ENCODE data around the gene GPR55.

The GPR55 gene

DNA sequence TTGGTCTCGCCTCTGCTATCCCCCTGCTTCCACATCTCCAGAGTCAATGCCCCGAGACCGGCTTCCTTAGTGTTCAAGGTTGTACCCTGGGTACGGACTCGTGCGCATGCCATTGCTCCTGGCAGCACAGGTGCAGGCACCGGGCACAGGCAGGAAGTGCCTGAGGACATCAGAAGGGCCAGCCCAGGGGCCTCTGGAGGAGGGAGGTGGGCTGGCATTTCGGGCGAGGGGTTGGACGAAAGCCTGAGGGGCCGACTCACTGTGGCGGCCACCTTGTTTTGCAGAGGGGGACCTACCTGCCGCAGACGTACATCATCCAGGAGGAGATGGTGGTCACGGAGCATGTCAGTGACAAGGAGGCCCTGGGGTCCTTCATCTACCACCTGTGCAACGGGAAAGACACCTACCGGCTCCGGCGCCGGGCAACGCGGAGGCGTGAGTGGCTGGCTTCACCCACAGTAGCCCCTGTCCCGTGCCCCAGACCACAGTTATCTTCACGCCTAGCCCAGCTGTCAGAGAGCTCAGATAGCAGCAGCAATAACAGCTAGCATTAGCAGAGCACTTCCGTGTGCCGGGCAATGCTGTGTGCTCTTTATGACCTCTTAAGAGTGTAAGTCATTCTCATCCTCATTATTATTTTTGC is 47.8 kb downstream of the GPR55 start:
- H3K27ac ChIP-seq: no peak overlapping the region
- TF ChIP-seq, protein P1, sequence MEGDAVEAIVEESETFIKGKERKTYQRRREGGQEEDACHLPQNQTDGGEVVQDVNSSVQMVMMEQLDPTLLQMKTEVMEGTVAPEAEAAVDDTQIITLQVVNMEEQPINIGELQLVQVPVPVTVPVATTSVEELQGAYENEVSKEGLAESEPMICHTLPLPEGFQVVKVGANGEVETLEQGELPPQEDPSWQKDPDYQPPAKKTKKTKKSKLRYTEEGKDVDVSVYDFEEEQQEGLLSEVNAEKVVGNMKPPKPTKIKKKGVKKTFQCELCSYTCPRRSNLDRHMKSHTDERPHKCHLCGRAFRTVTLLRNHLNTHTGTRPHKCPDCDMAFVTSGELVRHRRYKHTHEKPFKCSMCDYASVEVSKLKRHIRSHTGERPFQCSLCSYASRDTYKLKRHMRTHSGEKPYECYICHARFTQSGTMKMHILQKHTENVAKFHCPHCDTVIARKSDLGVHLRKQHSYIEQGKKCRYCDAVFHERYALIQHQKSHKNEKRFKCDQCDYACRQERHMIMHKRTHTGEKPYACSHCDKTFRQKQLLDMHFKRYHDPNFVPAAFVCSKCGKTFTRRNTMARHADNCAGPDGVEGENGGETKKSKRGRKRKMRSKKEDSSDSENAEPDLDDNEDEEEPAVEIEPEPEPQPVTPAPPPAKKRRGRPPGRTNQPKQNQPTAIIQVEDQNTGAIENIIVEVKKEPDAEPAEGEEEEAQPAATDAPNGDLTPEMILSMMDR (conservative IDR thresholded peaks at IDR 0.05): no peak

DNA sequence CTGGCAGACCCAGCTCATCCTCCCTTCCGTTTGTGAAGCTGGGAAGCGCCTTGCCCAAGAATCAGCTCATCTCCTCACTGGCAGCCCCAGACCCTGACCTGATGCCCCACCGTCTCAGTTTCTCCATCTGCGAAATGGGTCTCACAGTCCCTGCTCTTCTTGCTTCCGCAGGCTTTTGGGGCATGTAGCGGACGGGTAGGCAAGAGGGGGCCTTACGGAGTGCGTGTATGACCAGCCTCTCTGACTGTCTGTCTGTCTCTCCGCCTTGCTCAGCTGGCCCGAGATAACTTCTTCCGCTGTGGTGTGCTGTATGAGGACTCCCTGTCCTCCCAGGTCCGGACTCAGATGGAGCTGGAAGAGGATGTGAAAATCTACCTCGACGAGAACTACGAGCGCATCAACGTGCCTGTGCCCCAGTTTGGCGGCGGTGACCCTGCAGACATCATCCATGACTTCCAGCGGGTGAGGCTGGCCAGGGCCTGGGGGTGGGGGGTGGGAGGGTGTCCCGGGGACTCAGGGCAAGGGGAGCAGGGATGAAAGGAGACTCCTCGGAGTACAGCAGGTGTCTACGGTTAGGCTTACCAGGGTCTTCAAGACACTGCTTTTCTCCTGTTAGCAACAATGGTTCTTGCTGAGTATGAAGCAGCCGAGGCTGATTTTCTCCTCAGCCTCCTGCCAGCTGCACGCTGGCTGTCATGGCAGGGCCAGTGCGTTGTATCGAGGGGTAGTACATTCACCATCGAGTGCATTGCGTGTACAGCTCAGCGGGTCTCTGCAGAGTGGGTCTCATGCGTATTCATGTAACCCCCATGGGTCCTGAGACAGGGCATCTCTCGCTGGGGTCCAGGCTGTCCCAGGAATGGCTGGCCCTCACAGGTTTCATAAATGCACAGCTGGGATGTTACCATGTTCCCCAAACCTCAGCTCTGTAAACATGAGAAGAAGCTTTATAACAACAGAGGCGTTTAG is 49.4 kb downstream of the GPR55 start:
- H3K27ac ChIP-seq: no peak overlapping the region
- TF ChIP-seq, protein P1 (conservative IDR thresholded peaks at IDR 0.05): no peak

DNA sequence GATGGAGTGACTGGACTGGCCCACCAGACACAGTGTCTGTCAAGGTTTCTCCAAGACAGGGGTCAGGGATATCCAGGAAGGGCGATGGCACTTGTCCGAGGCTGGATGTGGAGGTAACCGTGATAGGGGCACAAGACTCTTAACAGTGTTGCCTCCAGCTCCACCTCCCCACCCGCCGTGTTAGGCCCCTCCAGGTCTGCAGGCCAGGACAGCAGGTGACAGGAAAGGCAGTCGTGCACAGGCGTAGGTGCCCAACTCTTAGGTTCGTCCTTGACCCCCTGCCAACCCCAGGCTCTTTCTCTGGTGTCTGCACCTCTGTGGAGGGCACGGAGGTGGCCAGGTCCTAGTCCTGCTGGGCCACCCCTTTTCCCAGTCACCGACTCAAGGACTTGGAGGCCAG is 50.2 kb downstream of the GPR55 start:
- TF ChIP-seq, protein P1 (conservative IDR thresholded peaks at IDR 0.05): no peak
- no peak overlapping the region for H3K27ac ChIP-seq

DNA sequence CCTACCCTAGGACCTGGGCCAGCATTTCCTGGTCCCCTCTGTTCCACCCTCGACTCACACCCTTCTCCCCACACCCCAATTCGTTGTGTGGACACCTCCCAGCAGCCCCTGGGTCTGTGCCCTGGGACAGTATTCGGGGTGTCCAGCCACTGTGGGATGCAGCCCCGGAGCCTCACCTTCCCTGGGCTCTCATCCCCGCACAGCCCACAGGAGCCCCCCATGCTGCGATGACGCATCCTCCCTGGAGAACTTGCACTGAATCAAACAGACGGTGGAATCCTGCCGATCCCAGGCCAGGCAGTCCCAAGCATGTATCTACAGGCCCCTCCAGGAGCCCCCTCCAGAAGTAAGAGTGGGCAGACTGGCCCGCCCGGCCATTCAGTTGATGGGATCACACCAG is 50.6 kb downstream of the GPR55 start:
- TF ChIP-seq, protein P1 (conservative IDR thresholded peaks at IDR 0.05): no peak

DNA sequence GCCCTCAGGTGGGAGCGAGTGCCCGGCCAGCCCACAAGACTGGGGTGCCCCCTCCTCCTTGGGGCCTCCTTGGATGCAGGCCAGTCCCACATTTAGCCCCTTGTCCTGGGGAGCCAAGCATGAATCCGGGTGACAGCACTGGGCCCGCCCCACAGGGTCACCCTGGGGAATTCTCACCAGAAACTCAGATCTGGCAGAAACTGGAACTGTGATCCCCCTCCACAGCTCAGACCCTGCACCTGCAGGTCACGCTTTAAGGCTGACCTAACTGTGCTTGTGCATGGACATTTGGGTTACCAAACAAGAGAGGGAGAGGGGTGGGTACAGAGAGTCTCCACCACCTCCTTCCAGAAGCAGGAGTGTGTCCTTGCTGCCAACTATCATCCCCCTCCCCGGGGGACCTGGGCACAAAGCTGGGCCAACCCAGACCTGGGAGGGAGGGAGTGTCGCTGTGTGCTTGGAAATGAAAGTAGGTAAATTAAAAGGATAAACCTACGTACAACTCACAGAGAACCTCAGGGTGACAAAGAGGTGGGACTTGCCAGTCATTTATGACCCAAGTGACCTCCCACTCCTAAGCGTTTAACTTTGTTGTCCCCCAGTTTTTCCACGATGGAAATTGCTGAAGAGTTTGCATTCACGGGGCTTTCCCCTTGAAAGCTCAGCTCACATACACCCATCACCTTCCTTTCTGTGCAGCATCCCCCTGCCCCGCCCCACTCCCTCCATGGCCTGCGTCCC is 51.2 kb downstream of the GPR55 start:
- no peak overlapping the region for H3K27ac ChIP-seq

More for the DNA sequence above, 50.6 kb downstream of the GPR55 start:
- H3K27ac ChIP-seq: no peak overlapping the region

DNA sequence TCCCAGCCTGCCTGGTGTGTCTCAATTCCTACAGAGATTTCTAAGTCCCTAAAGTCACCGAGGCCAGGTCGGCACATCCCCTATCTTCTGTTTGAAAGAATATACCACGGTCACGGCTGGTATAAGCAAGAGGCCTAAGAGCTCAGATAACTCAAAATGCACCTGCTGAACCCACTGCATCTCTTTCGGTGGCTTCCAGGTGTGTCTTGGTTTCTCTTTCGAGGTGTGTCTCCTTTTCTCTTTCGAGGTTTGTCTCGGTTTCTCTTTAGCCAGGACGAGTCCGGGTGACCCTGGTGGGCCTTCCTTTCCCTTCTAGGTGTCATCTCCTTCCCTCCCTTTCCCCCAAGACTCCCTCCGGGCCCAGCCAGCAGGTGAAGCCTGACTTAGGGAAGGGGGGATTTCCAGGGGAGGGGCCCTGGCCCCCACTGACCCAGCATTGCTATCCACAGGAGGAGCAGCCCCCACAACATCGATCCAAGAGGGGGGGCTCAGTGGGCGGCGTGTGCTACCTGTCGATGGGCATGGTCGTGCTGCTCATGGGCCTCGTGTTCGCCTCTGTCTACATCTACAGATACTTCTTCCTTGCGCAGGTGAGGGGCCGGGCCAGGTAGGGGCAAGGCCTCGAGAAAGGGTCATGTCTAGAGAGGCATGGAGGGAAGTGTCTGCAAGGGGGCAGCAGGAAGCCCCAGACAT is 51.9 kb downstream of the GPR55 start:
- no peak overlapping the region for H3K27ac ChIP-seq
- TF ChIP-seq, protein P1 (conservative IDR thresholded peaks at IDR 0.05): no peak

More for the DNA sequence above, 51.2 kb downstream of the GPR55 start:
- TF ChIP-seq, protein P1 (conservative IDR thresholded peaks at IDR 0.05): no peak
